Fibroblast of lung (primary cell): ENCODE results near the gene NDC1.

ENCODE experiments used
- EZH2 ChIP-seq: IDR thresholded peaks from 2 replicates; pipeline ENCODE4 v1.5.1; 2012; ENCODE audit warnings: low read length, control low read depth, mild to moderate bottlenecking; ENCODE audit errors: missing control alignments
- TF ChIP-seq, protein P1 (sequence below), 2 donors: IDR thresholded peaks in 1 of 2; conservative IDR thresholded peaks in 1 of 2; 1 replicate in 1 of 2; 2 replicates in 1 of 2; pipeline ENCODE4 v1.5.1; 2011 to 2012; ENCODE audit warnings: low read length in 2 of 2, control low read depth in 1 of 2, inconsistent platforms in 1 of 2, low read depth in 1 of 2, mild to moderate bottlenecking in 1 of 2

DNA sequence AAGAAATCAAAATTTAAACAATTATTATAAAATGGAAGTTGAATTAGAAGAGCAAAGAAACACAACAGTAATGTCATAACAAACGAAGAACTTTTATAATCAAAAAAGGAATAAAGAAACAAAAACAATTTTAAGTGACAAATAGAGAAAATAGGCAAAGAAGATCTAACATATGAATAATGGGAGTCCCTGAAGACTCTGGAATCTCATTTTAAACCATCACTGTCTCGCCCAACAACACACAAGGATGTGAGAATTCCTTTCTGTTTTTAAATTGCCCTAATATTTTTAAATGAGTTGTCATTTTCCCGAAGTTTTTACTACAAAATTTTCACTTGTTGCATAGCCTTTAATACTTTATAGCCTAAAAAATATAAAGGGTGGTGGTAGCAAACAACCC, 4.3 kb upstream of the NDC1 start:
- TF ChIP-seq, protein P1, sequence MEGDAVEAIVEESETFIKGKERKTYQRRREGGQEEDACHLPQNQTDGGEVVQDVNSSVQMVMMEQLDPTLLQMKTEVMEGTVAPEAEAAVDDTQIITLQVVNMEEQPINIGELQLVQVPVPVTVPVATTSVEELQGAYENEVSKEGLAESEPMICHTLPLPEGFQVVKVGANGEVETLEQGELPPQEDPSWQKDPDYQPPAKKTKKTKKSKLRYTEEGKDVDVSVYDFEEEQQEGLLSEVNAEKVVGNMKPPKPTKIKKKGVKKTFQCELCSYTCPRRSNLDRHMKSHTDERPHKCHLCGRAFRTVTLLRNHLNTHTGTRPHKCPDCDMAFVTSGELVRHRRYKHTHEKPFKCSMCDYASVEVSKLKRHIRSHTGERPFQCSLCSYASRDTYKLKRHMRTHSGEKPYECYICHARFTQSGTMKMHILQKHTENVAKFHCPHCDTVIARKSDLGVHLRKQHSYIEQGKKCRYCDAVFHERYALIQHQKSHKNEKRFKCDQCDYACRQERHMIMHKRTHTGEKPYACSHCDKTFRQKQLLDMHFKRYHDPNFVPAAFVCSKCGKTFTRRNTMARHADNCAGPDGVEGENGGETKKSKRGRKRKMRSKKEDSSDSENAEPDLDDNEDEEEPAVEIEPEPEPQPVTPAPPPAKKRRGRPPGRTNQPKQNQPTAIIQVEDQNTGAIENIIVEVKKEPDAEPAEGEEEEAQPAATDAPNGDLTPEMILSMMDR (conservative IDR thresholded peaks at IDR 0.05 in 1 of 2, IDR thresholded peaks at IDR 0.05 in 1 of 2; ENCODE audit: low read depth in 1 of 2, low read length in 2 of 2): no peak
- TF ChIP-seq EZH2: no peak
